K562 (cell line): Measurements from ENCODE around the gene TMEM245. TPM values are rescaled to one million over a fixed set of nuclear protein-coding genes. Genes with fewer than 3 reads are reported as not detected.
A peak's percentile ranks its signal among the peaks of the same experiment; 100 is the strongest.

Source experiments
- ATAC-seq: fragments of 200-7000 bp; cut with Tn5 transposase; 3 replicates; pipeline ENCODE4 v1.9.1; 2020; ENCODE audit warnings: moderate library complexity
- BruUV-seq: library from RNA; stranded (reverse); fragments of 400-500 nt; replicated peaks from 2 replicates; lab custom pipeline; 2021; lab: Mats Ljungman, UMichigan
- CTCF ChIA-PET: fragments of 300-600 bp; formaldehyde crosslinking; extraction: SDS; loops from one replicate; lab custom pipeline; 2021; ENCODE audit warnings: low intra/inter-chr PET ratio; lab: Yijun Ruan, JAX
- POLR2A ChIA-PET: fragments of 300-600, 350-650 bp; sonication (Branson Sonifier 250); formaldehyde crosslinking; extraction: SDS; loops from one replicate; lab custom pipeline; 2021; ENCODE audit warnings: antibody characterized with exemption, inconsistent platforms; lab: Yijun Ruan, JAX
- DNase-seq, 4 experiments: peaks; one replicate each; pipeline versions ENCODE4 v3.0.0 to v3.0.0-alpha.2; 2011 to 2018; ENCODE audit warnings: low spot score in 3 of 4, mixed read lengths in 3 of 4; ENCODE audit errors: extremely low read depth in 1 of 4
- FAIRE-seq: peaks from 2 replicates; lab custom pipeline; 2011; peaks lifted over from hg19 to GRCh38; lab: Jason Lieb, UNC
- H2AFZ ChIP-seq: 2 replicates; pipeline ENCODE4 v1.6.0; 2011; ENCODE audit warnings: low read depth, low read length, control low read depth, inconsistent platforms
- H3K27ac ChIP-seq: fragments of 200-600 bp; 3 replicates; pipeline ENCODE4 v1.8.0; 2011; ENCODE audit warnings: low read depth, mild to moderate bottlenecking, control low read depth, inconsistent platforms, low read length, moderate library complexity, mixed read lengths; ENCODE audit errors: extremely low read depth
- H3K27me3 ChIP-seq, 2 experiments: fragments of 300-600 bp in 1 of 2; 2 replicates in 1 of 2; 3 replicates in 1 of 2; pipeline versions ENCODE4 v1.6.0 to v1.8.0; 2011; ENCODE audit warnings: inconsistent platforms in 2 of 2, low read length in 2 of 2, mild to moderate bottlenecking in 1 of 2, mixed read lengths in 1 of 2, moderate library complexity in 1 of 2; ENCODE audit not compliant: control insufficient read depth in 2 of 2, insufficient read depth in 2 of 2
- H3K36me3 ChIP-seq: fragments of 300-600 bp; 3 replicates; pipeline ENCODE4 v1.8.0; 2011; ENCODE audit warnings: mild to moderate bottlenecking, low read length, inconsistent platforms; ENCODE audit not compliant: control insufficient read depth, insufficient read depth
- H3K4me1 ChIP-seq, 2 experiments: fragments of 200-600 bp in 1 of 2; replicated peaks in 1 of 2; 2 replicates in 1 of 2; 3 replicates in 1 of 2; pipeline versions ENCODE4 v1.5.1 to v1.8.0; 2011; ENCODE audit warnings: inconsistent platforms in 2 of 2, low read length in 2 of 2, mild to moderate bottlenecking in 1 of 2, mixed read lengths in 1 of 2, moderate library complexity in 1 of 2; ENCODE audit not compliant: control insufficient read depth in 2 of 2, insufficient read depth in 2 of 2
- H3K4me2 ChIP-seq: 2 replicates; pipeline ENCODE4 v1.6.1; 2011; ENCODE audit warnings: low read length, control low read depth, inconsistent platforms, mixed read lengths; ENCODE audit not compliant: insufficient read depth
- H3K4me3 ChIP-seq: fragments of 200-600 bp; sonication (generic), shearing (Covaris generic); 2 replicates; pipeline ENCODE4 v1.5.1; 2016; ENCODE audit warnings: control low read depth, inconsistent platforms
- H3K79me2 ChIP-seq: fragments of 200-600 bp; 3 replicates; pipeline ENCODE4 v1.8.0; 2011; ENCODE audit warnings: low read length, inconsistent platforms; ENCODE audit not compliant: control insufficient read depth, insufficient read depth
- H3K9ac ChIP-seq, 2 experiments: 2 replicates each; pipeline versions ENCODE4 v1.6.0 to v1.6.1; 2011; ENCODE audit warnings: low read depth in 2 of 2, low read length in 2 of 2, control low read depth in 1 of 2, inconsistent platforms in 1 of 2, mild to moderate bottlenecking in 1 of 2, mixed read lengths in 1 of 2; ENCODE audit not compliant: insufficient read depth in 1 of 2
- H3K9me1 ChIP-seq: one replicate; pipeline ENCODE4 v1.6.0; 2011; ENCODE audit warnings: inconsistent platforms, mild to moderate bottlenecking, low read length, moderate library complexity; ENCODE audit not compliant: control insufficient read depth, insufficient read depth
- H3K9me3 ChIP-seq: replicated peaks from 2 replicates; pipeline ENCODE4 v1.5.1; 2011; ENCODE audit warnings: low read depth, low read length, inconsistent platforms; ENCODE audit not compliant: control insufficient read depth, insufficient read depth
- H4K20me1 ChIP-seq: replicated peaks from 2 replicates; pipeline ENCODE4 v1.6.1; 2011; ENCODE audit warnings: low read length, inconsistent platforms, mixed read lengths; ENCODE audit not compliant: control insufficient read depth, insufficient read depth
- KDM1A ChIP-seq, 2 experiments: fragments of 450-650 bp; IDR thresholded peaks; 2 replicates each; pipeline ENCODE4 v1.6.1; 2016; ENCODE audit warnings: mild to moderate bottlenecking in 2 of 2
- NFIX ChIP-seq: fragments of 250-450 bp; sonication (Bioruptor Pico); IDR thresholded peaks from 2 replicates; pipeline ENCODE4 v1.4.0; 2020; ENCODE audit warnings: low read depth, mild to moderate bottlenecking, moderate library complexity
- RCOR1 ChIP-seq, 2 experiments: IDR thresholded peaks; 2 replicates each; pipeline ENCODE4 v1.6.1; 2012; ENCODE audit warnings: low read depth in 2 of 2, low read length in 2 of 2, borderline replicate concordance in 1 of 2, improper control_type of control experiment in 1 of 2
- WGBS: fragments of 100-300 bp; shearing (Covaris generic); methylation state at CpG from one replicate; pipeline ENCODE4 v1.1.6; 2016; ENCODE audit warnings: low coverage, mixed read lengths; ENCODE audit not compliant: insufficient coverage; ENCODE audit errors: missing lambda C conversion rate; 5-methylcytosine and 5-hydroxymethylcytosine counted together
- in situ Hi-C: fragments of 300-500 bp; cut with MboI; formaldehyde crosslinking; loops from 4 replicates; pipeline ENCODE4 v1.15.0; 2018; ENCODE audit warnings: inconsistent platforms, mixed read lengths
- intact Hi-C: fragments of 100-400 bp; cut with micrococcal nuclease; formaldehyde crosslinking; loops from 2 replicates; pipeline ENCODE4 v1.14.2; 2022
- polyA plus RNA-seq, 8 experiments: library from polyadenylated mRNA; depleted of rRNA in 4 of 8; stranded (reverse) in 5 of 8; unstranded in 3 of 8; fragments of >200 nt; fragmentation: Nextera tagmentation in 2 of 8; fragmentation: Illumina TruSeq in 1 of 8; extraction: Ambion mirVana in 2 of 8; extraction: Trizol in 1 of 8; gene quantifications; 2 replicates each; pipeline versions ENCODE4 v1.2.1 to v1.2.3, GENCODE V29; 2011 to 2014; ENCODE audit warnings: inconsistent platforms in 1 of 8, missing spikeins in 1 of 8
- total RNA-seq, 7 experiments: library from RNA; depleted of rRNA in 6 of 7; stranded (reverse); fragments of >200 nt in 6 of 7; fragmentation: Illumina TruSeq in 2 of 7; extraction: Trizol in 2 of 7; gene quantifications; 2 replicates each; pipeline versions ENCODE4 v1.2.1 to v1.2.3, GENCODE V29; 2011 to 2021; ENCODE audit warnings: low replicate concordance in 1 of 7
- TF ChIP-seq, protein P1 (sequence below): fragments of 200-600 bp; sonication (generic); IDR thresholded peaks from one replicate; pipeline ENCODE4 v1.6.1; 2012; ENCODE audit warnings: mild to moderate bottlenecking, low read depth, low read length, inconsistent platforms

The TMEM245 gene
- total and polyA plus RNA-seq, 9 of the 15 experiments (the other 6 are each of a cell fraction or from before 2014, with no cell fraction given) = 8.5 to 43.2 (median 24.3) TPM

DNA sequence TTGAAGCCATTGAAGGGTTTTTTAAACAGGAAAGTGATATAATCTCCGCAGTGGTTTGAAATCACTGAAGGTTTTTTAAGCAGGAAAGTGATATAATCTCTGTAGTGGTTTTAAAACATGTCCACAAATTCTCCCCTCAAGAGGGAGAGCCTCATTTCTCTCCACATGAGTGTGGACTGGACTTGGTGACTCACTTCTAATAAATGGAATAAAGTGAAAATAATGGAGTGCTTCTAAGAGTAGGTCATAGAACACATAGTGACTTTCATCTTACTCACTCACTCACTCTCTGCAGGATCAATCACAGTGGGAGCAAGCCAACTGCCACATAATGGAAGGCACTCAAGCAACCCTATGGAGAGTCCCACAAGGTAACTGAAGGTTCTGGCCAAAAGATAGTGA, 118.5 kb downstream of the TMEM245 start:
- in situ Hi-C loops (no loop called here), intact Hi-C loops (no loop called here)
- FAIRE-seq (no peak), DNase-seq (no peak), ATAC-seq (peak; percentile 27; the same call in 2 of the 3 replicates)
- no peak overlapping the region for H2AFZ ChIP-seq
- no peak overlapping the region for H3K4me3 ChIP-seq
- no peaks in the 10 kb centered on the region; the same call in 1 of the 2 replicates for H3K9me3 ChIP-seq
- no peaks in the 10 kb centered on the region for H3K27me3 ChIP-seq
- H3K36me3 ChIP-seq = peaks cover 10% of the 10 kb centered on the region; the same call in 1 of the 3 replicates
- TF ChIP-seq KDM1A (IDR thresholded peaks at IDR 0.05) = peak; percentile 41 to 55; a peak in 1 of 4 replicates
- TF ChIP-seq NFIX (CRISPR knock-in tag) = no peak
- no peak overlapping the region for H3K27ac ChIP-seq
- no TSS peak for BruUV-seq
- 82% methylated on average over 1 of the region's 1 CpG for WGBS
- no peaks in the 10 kb centered on the region for H3K9me1 ChIP-seq
- no peaks in the 10 kb centered on the region for H4K20me1 ChIP-seq
- CTCF ChIA-PET = no interaction called here
- H3K4me2 ChIP-seq = no peak overlapping the region
- H3K9ac ChIP-seq = no peak overlapping the region
- H3K4me1 ChIP-seq = no peaks in the 10 kb centered on the region
- POLR2A ChIA-PET = no interaction called here
- peaks cover 35% of the 10 kb centered on the region for H3K79me2 ChIP-seq

DNA sequence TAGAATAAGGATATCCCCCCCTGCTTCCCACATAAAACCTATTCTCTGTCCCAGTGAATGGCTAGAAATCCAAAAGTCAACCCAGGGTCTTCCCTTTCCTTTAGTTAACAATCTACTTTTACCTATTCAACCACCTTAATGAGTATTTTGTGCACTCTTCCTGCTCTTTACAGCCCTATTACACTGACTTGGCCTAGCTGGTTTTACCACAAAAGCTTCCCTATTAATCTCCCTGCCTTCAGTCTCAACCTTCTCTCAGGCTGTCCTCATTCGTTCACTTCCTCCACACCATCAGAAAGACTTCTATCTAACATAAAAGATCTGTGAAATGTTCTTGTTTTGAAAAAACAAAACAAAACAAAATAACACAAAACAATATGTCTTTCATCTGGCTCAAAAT, 122.6 kb downstream of the TMEM245 start:
- Histone ChIP-seq H3K4me1 (peaks cover 0 to 10% of the 10 kb centered on the region in 2 experiments; a peak in 2 of 5 replicates), H3K27ac (no peak overlapping the region), H3K9me1 (no peaks in the 10 kb centered on the region), H3K9ac (no peak overlapping the region), H3K4me3 (no peak overlapping the region), H3K36me3 (peaks cover 13% of the 10 kb centered on the region; the same call in 1 of the 3 replicates), H3K4me2 (no peak overlapping the region), H3K27me3 (no peaks in the 10 kb centered on the region), H3K9me3 (no peaks in the 10 kb centered on the region), H3K79me2 (peaks cover 15% of the 10 kb centered on the region; the same call in 2 of the 3 replicates), H2AFZ (no peak overlapping the region), H4K20me1 (no peaks in the 10 kb centered on the region)
- POLR2A ChIA-PET = interaction anchor here (0.6 to 0.9 kb wide), 2 partner anchors 18 to 176 kb away, joined by 3 to 4 read pairs; no protein-coding TSS in a partner anchor
- ATAC-seq (no peak), FAIRE-seq (no peak), DNase-seq (no peak)
- intact Hi-C loops (no loop called here), in situ Hi-C loops (no loop called here)
- CTCF ChIA-PET = no interaction called here
- WGBS = 69% methylated on average over 1 of the region's 1 CpG
- BruUV-seq = no TSS peak
- TF ChIP-seq, protein P1, sequence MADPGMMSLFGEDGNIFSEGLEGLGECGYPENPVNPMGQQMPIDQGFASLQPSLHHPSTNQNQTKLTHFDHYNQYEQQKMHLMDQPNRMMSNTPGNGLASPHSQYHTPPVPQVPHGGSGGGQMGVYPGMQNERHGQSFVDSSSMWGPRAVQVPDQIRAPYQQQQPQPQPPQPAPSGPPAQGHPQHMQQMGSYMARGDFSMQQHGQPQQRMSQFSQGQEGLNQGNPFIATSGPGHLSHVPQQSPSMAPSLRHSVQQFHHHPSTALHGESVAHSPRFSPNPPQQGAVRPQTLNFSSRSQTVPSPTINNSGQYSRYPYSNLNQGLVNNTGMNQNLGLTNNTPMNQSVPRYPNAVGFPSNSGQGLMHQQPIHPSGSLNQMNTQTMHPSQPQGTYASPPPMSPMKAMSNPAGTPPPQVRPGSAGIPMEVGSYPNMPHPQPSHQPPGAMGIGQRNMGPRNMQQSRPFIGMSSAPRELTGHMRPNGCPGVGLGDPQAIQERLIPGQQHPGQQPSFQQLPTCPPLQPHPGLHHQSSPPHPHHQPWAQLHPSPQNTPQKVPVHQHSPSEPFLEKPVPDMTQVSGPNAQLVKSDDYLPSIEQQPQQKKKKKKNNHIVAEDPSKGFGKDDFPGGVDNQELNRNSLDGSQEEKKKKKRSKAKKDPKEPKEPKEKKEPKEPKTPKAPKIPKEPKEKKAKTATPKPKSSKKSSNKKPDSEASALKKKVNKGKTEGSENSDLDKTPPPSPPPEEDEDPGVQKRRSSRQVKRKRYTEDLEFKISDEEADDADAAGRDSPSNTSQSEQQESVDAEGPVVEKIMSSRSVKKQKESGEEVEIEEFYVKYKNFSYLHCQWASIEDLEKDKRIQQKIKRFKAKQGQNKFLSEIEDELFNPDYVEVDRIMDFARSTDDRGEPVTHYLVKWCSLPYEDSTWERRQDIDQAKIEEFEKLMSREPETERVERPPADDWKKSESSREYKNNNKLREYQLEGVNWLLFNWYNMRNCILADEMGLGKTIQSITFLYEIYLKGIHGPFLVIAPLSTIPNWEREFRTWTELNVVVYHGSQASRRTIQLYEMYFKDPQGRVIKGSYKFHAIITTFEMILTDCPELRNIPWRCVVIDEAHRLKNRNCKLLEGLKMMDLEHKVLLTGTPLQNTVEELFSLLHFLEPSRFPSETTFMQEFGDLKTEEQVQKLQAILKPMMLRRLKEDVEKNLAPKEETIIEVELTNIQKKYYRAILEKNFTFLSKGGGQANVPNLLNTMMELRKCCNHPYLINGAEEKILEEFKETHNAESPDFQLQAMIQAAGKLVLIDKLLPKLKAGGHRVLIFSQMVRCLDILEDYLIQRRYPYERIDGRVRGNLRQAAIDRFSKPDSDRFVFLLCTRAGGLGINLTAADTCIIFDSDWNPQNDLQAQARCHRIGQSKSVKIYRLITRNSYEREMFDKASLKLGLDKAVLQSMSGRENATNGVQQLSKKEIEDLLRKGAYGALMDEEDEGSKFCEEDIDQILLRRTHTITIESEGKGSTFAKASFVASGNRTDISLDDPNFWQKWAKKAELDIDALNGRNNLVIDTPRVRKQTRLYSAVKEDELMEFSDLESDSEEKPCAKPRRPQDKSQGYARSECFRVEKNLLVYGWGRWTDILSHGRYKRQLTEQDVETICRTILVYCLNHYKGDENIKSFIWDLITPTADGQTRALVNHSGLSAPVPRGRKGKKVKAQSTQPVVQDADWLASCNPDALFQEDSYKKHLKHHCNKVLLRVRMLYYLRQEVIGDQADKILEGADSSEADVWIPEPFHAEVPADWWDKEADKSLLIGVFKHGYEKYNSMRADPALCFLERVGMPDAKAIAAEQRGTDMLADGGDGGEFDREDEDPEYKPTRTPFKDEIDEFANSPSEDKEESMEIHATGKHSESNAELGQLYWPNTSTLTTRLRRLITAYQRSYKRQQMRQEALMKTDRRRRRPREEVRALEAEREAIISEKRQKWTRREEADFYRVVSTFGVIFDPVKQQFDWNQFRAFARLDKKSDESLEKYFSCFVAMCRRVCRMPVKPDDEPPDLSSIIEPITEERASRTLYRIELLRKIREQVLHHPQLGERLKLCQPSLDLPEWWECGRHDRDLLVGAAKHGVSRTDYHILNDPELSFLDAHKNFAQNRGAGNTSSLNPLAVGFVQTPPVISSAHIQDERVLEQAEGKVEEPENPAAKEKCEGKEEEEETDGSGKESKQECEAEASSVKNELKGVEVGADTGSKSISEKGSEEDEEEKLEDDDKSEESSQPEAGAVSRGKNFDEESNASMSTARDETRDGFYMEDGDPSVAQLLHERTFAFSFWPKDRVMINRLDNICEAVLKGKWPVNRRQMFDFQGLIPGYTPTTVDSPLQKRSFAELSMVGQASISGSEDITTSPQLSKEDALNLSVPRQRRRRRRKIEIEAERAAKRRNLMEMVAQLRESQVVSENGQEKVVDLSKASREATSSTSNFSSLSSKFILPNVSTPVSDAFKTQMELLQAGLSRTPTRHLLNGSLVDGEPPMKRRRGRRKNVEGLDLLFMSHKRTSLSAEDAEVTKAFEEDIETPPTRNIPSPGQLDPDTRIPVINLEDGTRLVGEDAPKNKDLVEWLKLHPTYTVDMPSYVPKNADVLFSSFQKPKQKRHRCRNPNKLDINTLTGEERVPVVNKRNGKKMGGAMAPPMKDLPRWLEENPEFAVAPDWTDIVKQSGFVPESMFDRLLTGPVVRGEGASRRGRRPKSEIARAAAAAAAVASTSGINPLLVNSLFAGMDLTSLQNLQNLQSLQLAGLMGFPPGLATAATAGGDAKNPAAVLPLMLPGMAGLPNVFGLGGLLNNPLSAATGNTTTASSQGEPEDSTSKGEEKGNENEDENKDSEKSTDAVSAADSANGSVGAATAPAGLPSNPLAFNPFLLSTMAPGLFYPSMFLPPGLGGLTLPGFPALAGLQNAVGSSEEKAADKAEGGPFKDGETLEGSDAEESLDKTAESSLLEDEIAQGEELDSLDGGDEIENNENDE = no peak
- no peak for TF ChIP-seq RCOR1 (IDR thresholded peaks at IDR 0.05; ENCODE audit: borderline replicate concordance in 1 of 2, low read depth in 2 of 2, low read length in 2 of 2)
